Calu3 (cell line): ENCODE measurements around the gene CH25H. TPM values are rescaled to one million over a fixed set of nuclear protein-coding genes. Genes with fewer than 3 reads are reported as not detected.

Experiments
- BruUV-seq: library from RNA; stranded (reverse); fragments of 400-500 nt; replicated peaks from 2 replicates; lab custom pipeline; 2021; lab: Mats Ljungman, UMichigan
- CTCF ChIA-PET: fragments of 300-600 bp; sonication (Branson Sonifier 250); formaldehyde crosslinking; loops from one replicate; lab custom pipeline; 2022; ENCODE audit warnings: antibody characterized with exemption; lab: Charles Lee
- DNase-seq: peaks from one replicate; pipeline ENCODE4 v3.0.0; 2022
- H3K27ac Mint-ChIP-seq: one replicate; pipeline ENCODE4 v1.8.0; 2022; ENCODE audit warnings: mixed read lengths; ENCODE audit not compliant: unreplicated experiment
- H3K27me3 Mint-ChIP-seq: one replicate; pipeline ENCODE4 v1.8.0; 2022; ENCODE audit warnings: mixed read lengths; ENCODE audit not compliant: unreplicated experiment
- H3K36me3 Mint-ChIP-seq: one replicate; pipeline ENCODE4 v1.8.0; 2022; ENCODE audit warnings: mild to moderate bottlenecking, moderate library complexity, mixed read lengths; ENCODE audit not compliant: insufficient read depth, unreplicated experiment
- H3K4me1 Mint-ChIP-seq: one replicate; pipeline ENCODE4 v1.8.0; 2022; ENCODE audit warnings: mild to moderate bottlenecking, low read depth, mixed read lengths; ENCODE audit not compliant: unreplicated experiment
- H3K4me3 Mint-ChIP-seq: one replicate; pipeline ENCODE4 v1.8.0; 2022; ENCODE audit warnings: mild to moderate bottlenecking, low read depth, moderate library complexity, mixed read lengths; ENCODE audit not compliant: unreplicated experiment
- H3K9me3 Mint-ChIP-seq: one replicate; pipeline ENCODE4 v1.8.0; 2022; ENCODE audit warnings: low read depth, mixed read lengths; ENCODE audit not compliant: unreplicated experiment
- intact Hi-C: fragments of 100-400 bp; cut with micrococcal nuclease; formaldehyde crosslinking; loops from one replicate; pipeline ENCODE4 v1.10.0; 2022; ENCODE audit not compliant: unreplicated experiment
- total RNA-seq: library from RNA; stranded (reverse); gene quantifications from 2 replicates; pipeline ENCODE4 v1.2.3, GENCODE V29; 2022
- TF ChIP-seq, protein P1 (sequence below): fragments of 200-600 bp; IDR thresholded peaks from one replicate; pipeline ENCODE4 v1.8.0; 2022; ENCODE audit warnings: antibody characterized with exemption; ENCODE audit not compliant: unreplicated experiment

CH25H gene
- total RNA-seq, 1 experiment from 2014 or later: not detected

DNA sequence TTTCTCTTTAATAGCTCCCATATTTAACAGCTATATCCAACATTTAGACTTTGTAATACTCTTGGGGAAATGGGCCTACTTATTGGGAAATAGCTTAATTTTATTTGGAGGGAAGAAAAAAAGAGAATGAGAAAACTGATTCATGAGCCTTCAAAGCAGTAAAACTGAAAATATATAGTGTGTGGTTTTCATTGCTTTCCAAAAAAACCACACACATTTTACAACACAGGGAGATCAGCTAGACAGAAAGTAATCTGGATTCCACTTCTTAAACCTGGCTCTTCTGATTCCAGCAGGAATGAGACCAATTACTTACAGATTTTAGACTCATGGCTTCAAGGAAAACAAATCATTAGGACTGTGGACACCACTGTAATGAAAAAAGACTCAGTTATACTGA, 48.7 kb downstream of the CH25H start:
- H3K4me1 Mint-ChIP-seq: peaks cover 7% of the 10 kb centered on the region
- H3K9me3 Mint-ChIP-seq: no peaks in the 10 kb centered on the region
- intact Hi-C loops: no loop called here
- CTCF ChIA-PET: no interaction called here
- no peaks in the 10 kb centered on the region for H3K27me3 Mint-ChIP-seq
- no peaks in the 10 kb centered on the region for H3K36me3 Mint-ChIP-seq
- H3K27ac Mint-ChIP-seq: no peak overlapping the region
- no peak overlapping the region for H3K4me3 Mint-ChIP-seq
- no TSS peak for BruUV-seq
- no peak for DNase-seq
- TF ChIP-seq, protein P1, sequence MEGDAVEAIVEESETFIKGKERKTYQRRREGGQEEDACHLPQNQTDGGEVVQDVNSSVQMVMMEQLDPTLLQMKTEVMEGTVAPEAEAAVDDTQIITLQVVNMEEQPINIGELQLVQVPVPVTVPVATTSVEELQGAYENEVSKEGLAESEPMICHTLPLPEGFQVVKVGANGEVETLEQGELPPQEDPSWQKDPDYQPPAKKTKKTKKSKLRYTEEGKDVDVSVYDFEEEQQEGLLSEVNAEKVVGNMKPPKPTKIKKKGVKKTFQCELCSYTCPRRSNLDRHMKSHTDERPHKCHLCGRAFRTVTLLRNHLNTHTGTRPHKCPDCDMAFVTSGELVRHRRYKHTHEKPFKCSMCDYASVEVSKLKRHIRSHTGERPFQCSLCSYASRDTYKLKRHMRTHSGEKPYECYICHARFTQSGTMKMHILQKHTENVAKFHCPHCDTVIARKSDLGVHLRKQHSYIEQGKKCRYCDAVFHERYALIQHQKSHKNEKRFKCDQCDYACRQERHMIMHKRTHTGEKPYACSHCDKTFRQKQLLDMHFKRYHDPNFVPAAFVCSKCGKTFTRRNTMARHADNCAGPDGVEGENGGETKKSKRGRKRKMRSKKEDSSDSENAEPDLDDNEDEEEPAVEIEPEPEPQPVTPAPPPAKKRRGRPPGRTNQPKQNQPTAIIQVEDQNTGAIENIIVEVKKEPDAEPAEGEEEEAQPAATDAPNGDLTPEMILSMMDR: no peak

DNA sequence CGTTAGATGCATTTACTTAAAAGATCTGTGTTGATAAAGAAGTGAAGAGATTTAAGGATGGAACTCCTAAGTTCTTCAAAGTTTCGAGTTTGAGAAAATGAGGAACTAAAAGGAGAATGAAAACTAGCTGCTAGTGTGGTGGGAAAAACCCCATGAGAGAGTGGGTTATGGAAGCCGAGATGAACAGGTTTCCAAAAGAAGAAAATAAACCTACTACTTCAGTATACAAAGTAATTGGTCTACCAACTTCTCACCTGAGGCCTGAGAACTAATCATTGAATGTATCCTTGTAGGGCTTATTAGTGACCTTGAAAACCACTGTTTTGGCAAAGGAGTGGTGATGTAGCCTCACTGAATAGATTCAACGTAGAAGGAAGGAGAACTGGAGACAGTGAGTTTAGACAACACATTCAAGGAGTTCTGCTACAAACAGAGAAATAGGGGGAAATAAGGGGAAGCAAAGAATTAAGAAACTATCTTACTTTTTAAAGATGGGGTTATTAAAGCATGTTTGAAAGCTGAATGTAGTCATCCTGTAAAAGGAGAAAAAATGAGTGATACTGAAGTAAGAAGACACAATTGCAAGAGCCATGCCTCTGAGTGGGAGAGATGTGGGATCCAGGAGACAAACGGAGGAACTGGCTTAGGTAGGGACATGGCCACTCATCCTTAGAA, 50.8 kb downstream of the CH25H start:
- no peaks in the 10 kb centered on the region for H3K36me3 Mint-ChIP-seq
- no peaks in the 10 kb centered on the region for H3K27me3 Mint-ChIP-seq
- H3K27ac Mint-ChIP-seq: no peak overlapping the region
- no peaks in the 10 kb centered on the region for H3K9me3 Mint-ChIP-seq
- intact Hi-C loops: no loop called here
- TF ChIP-seq, protein P1: no peak
- CTCF ChIA-PET: no interaction called here
- no peak for DNase-seq
- H3K4me1 Mint-ChIP-seq: peaks cover 12% of the 10 kb centered on the region
- no TSS peak for BruUV-seq
- H3K4me3 Mint-ChIP-seq: no peak overlapping the region

Other genes with a start within 250 kb of the CH25H start
- gene FAS, start 216.5 kb downstream of the CH25H start, total RNA-seq: 3.1 and 5.5 TPM in 2 replicates
- 66.7 and 127 TPM in 2 replicates for gene LIPA, start 44.5 kb upstream of the CH25H start, total RNA-seq
- gene IFIT2, start 94.7 kb upstream of the CH25H start, total RNA-seq: 40.8 and 139 TPM in 2 replicates
- 45.2 and 153 TPM in 2 replicates for gene IFIT3, start 120.7 kb upstream of the CH25H start, total RNA-seq
- not detected in 2 replicates for gene IFIT1B, start 170.7 kb upstream of the CH25H start, total RNA-seq
- gene IFIT1, start 185.3 kb upstream of the CH25H start, total RNA-seq: 52.3 and 201 TPM in 2 replicates
- gene IFIT5, start 207.3 kb upstream of the CH25H start, total RNA-seq: 13.8 and 23.5 TPM in 2 replicates